GM12891 (cell line): ENCODE measurements around the gene TRABD2B.

ENCODE experiments used
- POLR2A ChIP-seq: IDR thresholded peaks from 2 replicates; pipeline ENCODE4 v1.6.1; 2011; ENCODE audit warnings: low read depth, low read length, control low read depth
- POLR2AphosphoS5 ChIP-seq: IDR thresholded peaks from 2 replicates; pipeline ENCODE4 v1.6.1; 2011; ENCODE audit warnings: low read depth, low read length, control low read depth
- POU2F2 ChIP-seq: IDR thresholded peaks from 2 replicates; pipeline ENCODE4 v1.6.1; 2011; ENCODE audit warnings: low read depth, mild to moderate bottlenecking, control low read depth, low read length, moderate library complexity
- SPI1 ChIP-seq: IDR thresholded peaks from 2 replicates; pipeline ENCODE4 v1.6.1; 2011; ENCODE audit warnings: low read depth, low read length, control low read depth
- TAF1 ChIP-seq: IDR thresholded peaks from 2 replicates; pipeline ENCODE4 v1.6.1; 2011; ENCODE audit warnings: low read depth, low read length, control low read depth

DNA sequence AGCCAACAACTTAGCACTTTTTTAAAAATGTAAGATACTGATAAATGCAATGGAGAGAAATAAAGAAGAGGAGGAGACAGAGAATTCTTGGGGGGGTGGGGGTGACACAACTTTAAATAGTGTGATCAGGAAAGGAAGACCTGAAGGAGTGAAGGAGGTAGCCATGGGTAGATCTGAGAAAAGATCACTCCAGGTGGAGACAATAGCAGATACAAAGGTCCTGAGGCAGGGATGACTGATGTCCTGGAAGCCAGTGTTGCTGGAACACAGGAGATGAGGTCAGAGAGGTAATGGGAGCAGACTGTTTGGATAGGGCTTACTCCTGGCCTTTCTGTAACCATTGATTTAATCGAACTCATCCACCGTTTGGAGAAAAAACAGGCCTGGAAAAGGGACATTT is 24.6 kb upstream of the TRABD2B start:
- TF ChIP-seq POLR2AphosphoS5 (no peak), POU2F2 (no peak), POLR2A (no peak), SPI1 (no peak), TAF1 (no peak)
